ENCODE measurements around the gene NCOA7.

GRCh38 chr6:125962900-125963497 is 172.2 kb downstream of the NCOA7 start:
- TF ChIP-seq, protein P1, sequence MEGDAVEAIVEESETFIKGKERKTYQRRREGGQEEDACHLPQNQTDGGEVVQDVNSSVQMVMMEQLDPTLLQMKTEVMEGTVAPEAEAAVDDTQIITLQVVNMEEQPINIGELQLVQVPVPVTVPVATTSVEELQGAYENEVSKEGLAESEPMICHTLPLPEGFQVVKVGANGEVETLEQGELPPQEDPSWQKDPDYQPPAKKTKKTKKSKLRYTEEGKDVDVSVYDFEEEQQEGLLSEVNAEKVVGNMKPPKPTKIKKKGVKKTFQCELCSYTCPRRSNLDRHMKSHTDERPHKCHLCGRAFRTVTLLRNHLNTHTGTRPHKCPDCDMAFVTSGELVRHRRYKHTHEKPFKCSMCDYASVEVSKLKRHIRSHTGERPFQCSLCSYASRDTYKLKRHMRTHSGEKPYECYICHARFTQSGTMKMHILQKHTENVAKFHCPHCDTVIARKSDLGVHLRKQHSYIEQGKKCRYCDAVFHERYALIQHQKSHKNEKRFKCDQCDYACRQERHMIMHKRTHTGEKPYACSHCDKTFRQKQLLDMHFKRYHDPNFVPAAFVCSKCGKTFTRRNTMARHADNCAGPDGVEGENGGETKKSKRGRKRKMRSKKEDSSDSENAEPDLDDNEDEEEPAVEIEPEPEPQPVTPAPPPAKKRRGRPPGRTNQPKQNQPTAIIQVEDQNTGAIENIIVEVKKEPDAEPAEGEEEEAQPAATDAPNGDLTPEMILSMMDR (IDR thresholded peaks at IDR 0.05; ENCODE audit: low read depth, low read length, poor library complexity, severe bottlenecking): no peak
- no peak for TF ChIP-seq EZH2phosphoT487 (IDR thresholded peaks at IDR 0.05; ENCODE audit: borderline replicate concordance, low read length)
